ENCODE measurements around the gene DOC2B. TPM values are rescaled to one million over a fixed set of nuclear protein-coding genes. Genes with fewer than 3 reads are reported as not detected.
A peak's percentile ranks its signal among the peaks of the same experiment; 100 is the strongest.

Gene DOC2B
- polyA plus RNA-seq, 1 donor from 2014 or later, result 4.8 TPM

DNA sequence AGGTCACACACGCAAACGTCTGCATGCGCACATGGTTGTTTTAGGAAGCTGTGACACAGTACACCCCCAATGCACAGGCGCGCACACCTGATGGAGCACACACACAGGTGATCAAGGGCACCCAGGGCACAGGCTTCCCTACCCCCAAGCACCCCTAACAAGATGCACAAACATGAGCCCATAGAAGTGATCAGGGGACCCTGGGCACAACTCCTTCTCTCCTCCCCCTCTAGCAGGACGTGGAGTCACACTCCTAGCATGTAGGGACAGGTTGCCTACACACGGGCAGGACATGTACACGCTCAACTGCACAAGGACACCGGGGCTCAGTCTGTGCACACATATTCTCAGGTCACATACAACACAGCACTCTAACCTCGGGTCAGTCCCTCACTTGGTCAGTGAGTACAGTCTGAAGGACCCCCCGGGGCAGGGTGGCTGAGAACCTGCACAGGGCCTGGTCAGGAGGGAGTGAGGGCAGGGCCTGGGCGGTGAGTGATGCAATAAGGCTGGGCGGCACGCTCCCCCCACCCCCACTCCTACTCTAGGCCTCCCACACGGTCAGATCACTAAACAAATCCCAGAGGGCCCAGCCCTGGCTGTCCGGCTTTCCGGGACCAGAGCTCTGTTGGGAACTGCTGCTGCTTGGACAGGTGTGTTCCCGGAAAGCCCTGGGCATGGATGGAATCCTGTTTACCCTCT lies 751 bp upstream of the DOC2B start:
- Histone ChIP-seq H3K9ac (ENCODE audit: low read length) (no peak overlapping the region), H3K9me3 (ENCODE audit: low read length) (no peaks in the 10 kb centered on the region), H3K4me2 (ENCODE audit: low read length) (no peak overlapping the region), H3K79me2 (replicated peaks; ENCODE audit: insufficient read depth, low read length) (no peaks in the 10 kb centered on the region), H3K9me2 (ENCODE audit: insufficient read depth, low read length) (no peaks in the 10 kb centered on the region), H3K4me3 (ENCODE audit: low read length) (peak overlapping the region; percentile 57), H3K27ac (ENCODE audit: low read length) (no peak overlapping the region), H3K27me3 (ENCODE audit: insufficient read depth, low read depth, low read length) (peaks cover 40% of the 10 kb centered on the region), H3F3A (ENCODE audit: insufficient read depth, low read length, poor library complexity, severe bottlenecking) (no peaks in the 10 kb centered on the region), H4K20me1 (ENCODE audit: insufficient read depth) (no peaks in the 10 kb centered on the region), H3K36me3 (ENCODE audit: insufficient read depth, low read length) (no peaks in the 10 kb centered on the region), H2AFZ (ENCODE audit: low read depth, low read length) (no peak overlapping the region)
- TF ChIP-seq EZH2 (IDR thresholded peaks at IDR 0.05; ENCODE audit: borderline replicate concordance, insufficient read depth, low read length, poor library complexity, severe bottlenecking) (no peak), SMC3 (conservative IDR thresholded peaks at IDR 0.05; ENCODE audit: poor library complexity) (no peak), CTCF (IDR thresholded peaks at IDR 0.05; ENCODE audit: poor library complexity, severe bottlenecking) (no peak), RAD21 (conservative IDR thresholded peaks at IDR 0.05) (no peak), POLR2AphosphoS5 (IDR thresholded peaks at IDR 0.05) (no peak), EP300 (conservative IDR thresholded peaks at IDR 0.05; ENCODE audit: poor library complexity, severe bottlenecking) (no peak), TAF1 (IDR thresholded peaks at IDR 0.05; ENCODE audit: low read depth) (no peak), MXI1 (conservative IDR thresholded peaks at IDR 0.05; ENCODE audit: poor library complexity, severe bottlenecking) (no peak)
- TF ChIP-seq, protein P1, sequence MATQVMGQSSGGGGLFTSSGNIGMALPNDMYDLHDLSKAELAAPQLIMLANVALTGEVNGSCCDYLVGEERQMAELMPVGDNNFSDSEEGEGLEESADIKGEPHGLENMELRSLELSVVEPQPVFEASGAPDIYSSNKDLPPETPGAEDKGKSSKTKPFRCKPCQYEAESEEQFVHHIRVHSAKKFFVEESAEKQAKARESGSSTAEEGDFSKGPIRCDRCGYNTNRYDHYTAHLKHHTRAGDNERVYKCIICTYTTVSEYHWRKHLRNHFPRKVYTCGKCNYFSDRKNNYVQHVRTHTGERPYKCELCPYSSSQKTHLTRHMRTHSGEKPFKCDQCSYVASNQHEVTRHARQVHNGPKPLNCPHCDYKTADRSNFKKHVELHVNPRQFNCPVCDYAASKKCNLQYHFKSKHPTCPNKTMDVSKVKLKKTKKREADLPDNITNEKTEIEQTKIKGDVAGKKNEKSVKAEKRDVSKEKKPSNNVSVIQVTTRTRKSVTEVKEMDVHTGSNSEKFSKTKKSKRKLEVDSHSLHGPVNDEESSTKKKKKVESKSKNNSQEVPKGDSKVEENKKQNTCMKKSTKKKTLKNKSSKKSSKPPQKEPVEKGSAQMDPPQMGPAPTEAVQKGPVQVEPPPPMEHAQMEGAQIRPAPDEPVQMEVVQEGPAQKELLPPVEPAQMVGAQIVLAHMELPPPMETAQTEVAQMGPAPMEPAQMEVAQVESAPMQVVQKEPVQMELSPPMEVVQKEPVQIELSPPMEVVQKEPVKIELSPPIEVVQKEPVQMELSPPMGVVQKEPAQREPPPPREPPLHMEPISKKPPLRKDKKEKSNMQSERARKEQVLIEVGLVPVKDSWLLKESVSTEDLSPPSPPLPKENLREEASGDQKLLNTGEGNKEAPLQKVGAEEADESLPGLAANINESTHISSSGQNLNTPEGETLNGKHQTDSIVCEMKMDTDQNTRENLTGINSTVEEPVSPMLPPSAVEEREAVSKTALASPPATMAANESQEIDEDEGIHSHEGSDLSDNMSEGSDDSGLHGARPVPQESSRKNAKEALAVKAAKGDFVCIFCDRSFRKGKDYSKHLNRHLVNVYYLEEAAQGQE (IDR thresholded peaks at IDR 0.05; ENCODE audit: borderline replicate concordance), result no peak

DNA sequence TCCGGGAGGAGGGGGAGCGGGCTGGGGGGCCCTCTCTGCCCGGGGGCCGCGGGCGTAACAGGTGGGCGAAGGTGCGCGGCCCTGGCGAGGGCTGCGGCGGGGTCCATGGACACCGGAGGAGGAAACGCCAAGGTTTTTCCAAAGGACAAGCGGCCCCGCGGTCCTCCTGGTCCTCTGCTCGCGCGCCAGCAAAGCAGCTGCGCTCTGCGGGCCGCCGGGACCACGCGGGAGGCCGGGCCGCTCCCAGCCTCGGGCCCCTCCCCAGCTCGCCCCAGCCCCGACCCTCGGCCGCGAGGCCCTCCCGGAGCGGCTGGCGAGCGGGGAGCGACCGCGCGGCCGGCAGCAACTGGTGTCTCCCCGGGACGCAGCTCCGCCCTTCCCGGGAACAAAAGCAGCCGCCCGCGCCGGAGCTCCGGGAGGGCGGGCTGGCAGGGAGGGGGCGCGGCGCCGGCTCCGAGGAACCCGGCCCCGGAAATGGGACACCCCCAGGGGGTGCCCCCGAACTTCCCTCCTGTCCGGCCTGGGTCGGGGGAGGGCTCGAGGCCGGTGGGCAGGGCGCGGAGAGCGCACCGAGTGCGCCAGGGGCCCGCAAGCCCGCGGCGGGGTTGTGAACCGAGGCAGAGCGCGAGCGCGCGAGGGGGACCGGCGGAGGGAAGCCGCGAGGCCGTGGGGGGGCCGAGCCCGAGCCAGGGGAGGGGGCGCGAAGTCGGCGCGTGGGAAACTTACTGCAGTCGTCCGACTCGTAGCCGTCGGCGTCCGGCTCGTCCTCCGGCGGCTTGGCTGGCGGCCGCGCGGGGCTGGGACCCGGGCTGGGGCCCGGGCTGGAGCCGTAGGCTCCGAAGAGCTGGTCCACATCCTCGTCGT lies 837 bp downstream of the DOC2B start:
- no peaks in the 10 kb centered on the region for H3K9me3 ChIP-seq (ENCODE audit: low read length)
- H3K9ac ChIP-seq (ENCODE audit: low read length), result peak overlapping the region; percentile 54
- peak overlapping the region; percentile 65 for H3K4me3 ChIP-seq (ENCODE audit: low read length)
- peak; percentile 12 for TF ChIP-seq EZH2 (IDR thresholded peaks at IDR 0.05; ENCODE audit: borderline replicate concordance, insufficient read depth, low read length, poor library complexity, severe bottlenecking)
- TF ChIP-seq POLR2AphosphoS5 (IDR thresholded peaks at IDR 0.05), result no peak
- no peak overlapping the region for H3K4me2 ChIP-seq (ENCODE audit: low read length)
- H4K20me1 ChIP-seq (ENCODE audit: insufficient read depth), result no peaks in the 10 kb centered on the region
- H2AFZ ChIP-seq (ENCODE audit: low read depth, low read length), result no peak overlapping the region
- no peaks in the 10 kb centered on the region for H3K79me2 ChIP-seq (replicated peaks; ENCODE audit: insufficient read depth, low read length)
- H3K27ac ChIP-seq (ENCODE audit: low read length), result no peak overlapping the region
- H3K36me3 ChIP-seq (ENCODE audit: insufficient read depth, low read length), result no peaks in the 10 kb centered on the region
- peaks cover 40% of the 10 kb centered on the region for H3K27me3 ChIP-seq (ENCODE audit: insufficient read depth, low read depth, low read length)
- H3F3A ChIP-seq (ENCODE audit: insufficient read depth, low read length, poor library complexity, severe bottlenecking), result no peaks in the 10 kb centered on the region
- no peaks in the 10 kb centered on the region for H3K9me2 ChIP-seq (ENCODE audit: insufficient read depth, low read length)

Measured in neural cell (in vitro differentiated cells).